IPS DF 6.9 (cell line): ENCODE measurements around the gene DLGAP1.

Source experiments
- DNase-seq: peaks from one replicate; pipeline ENCODE4 v3.0.0-alpha.2; 2013; ENCODE audit warnings: low read depth, low spot score
- H3K27ac ChIP-seq: one replicate; pipeline ENCODE4 v1.5.1; 2013; ENCODE audit warnings: low read length, control low read depth
- H3K27me3 ChIP-seq: 2 replicates; pipeline ENCODE4 v1.6.1; 2013; ENCODE audit warnings: mild to moderate bottlenecking, low read length; ENCODE audit not compliant: control insufficient read depth, insufficient read depth
- H3K36me3 ChIP-seq: 2 replicates; pipeline ENCODE4 v1.6.1; 2013; ENCODE audit warnings: low read length; ENCODE audit not compliant: control insufficient read depth, insufficient read depth
- H3K4me1 ChIP-seq: 2 replicates; pipeline ENCODE4 v1.6.1; 2013; ENCODE audit warnings: low read length; ENCODE audit not compliant: control insufficient read depth, insufficient read depth
- H3K4me3 ChIP-seq: 2 replicates; pipeline ENCODE4 v1.5.1; 2013; ENCODE audit warnings: mild to moderate bottlenecking, low read length
- H3K9me3 ChIP-seq: 2 replicates; pipeline ENCODE4 v1.6.1; 2013; ENCODE audit warnings: low read length, inconsistent platforms; ENCODE audit not compliant: control insufficient read depth, insufficient read depth
- WGBS: extraction: QIAGEN DNeasy Blood & Tissue Kit; methylation state at CpG from one replicate; pipeline ENCODE4 v1.1.7; 2013; ENCODE audit warnings: mixed read lengths, missing lambda C conversion rate; ENCODE audit not compliant: insufficient read length, insufficient coverage; 5-methylcytosine and 5-hydroxymethylcytosine counted together

DLGAP1 gene

DNA sequence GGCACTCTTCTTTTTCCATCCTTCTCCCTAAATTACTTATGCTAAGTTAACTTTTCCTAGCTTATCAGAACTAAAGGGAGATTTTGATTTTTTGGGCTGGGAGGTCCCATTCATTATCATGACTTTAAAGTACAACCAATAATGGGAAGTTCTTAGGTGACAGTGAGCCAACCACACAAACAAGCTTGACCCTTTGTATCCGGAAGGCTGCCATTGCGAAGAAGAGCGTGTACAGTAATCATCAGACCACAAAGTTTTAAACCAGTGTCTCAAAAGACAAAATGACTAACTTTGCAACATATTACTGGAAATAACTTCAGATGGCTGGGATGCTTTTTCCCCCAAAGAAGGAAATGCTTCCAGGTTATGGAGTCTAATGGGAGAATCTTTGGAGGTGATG lies 707.0 kb downstream of the DLGAP1 start:
- Histone ChIP-seq H3K9me3 (no peaks in the 10 kb centered on the region), H3K27ac (no peak overlapping the region), H3K27me3 (no peaks in the 10 kb centered on the region), H3K4me1 (no peaks in the 10 kb centered on the region), H3K36me3 (no peaks in the 10 kb centered on the region), H3K4me3 (no peak overlapping the region)
- DNase-seq, result no peak
- no CpG with 5 or more reads among the region's 3 CpGs for WGBS

DNA sequence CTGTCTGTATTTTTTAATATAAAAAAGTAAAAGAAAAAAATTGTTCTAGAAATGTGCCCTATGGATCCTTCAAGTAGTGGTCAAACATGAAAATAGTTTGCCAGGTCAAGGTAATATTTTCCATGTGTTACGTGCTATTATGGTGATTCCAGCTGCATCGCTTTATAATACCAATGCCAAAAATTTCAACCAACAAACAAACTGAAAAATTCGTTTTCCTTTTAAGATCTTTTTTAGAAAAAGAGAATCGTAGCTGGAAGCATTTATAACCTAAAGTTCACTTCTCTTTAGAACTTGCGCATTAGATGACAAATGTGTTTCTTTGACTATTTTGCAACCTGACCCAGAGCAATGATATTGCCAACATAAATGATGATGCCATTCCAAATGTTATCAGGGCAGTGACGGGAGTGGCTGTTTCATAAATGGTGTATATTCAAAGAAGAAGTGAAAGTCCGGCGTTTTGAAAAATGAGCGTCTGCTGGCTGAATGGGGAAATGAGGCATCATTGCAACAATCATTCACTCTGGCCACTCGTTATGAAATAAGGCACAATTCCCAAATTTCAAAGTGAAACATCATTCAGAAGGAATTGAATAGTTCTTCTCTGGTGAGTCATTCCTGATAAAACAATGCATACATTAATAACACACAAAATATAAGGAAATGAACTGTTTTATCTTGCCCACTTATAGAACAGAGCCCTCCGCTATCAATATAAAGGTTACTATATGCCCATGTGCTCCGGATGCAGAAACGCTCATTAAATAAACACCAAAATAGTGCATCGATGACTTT lies 707.7 kb downstream of the DLGAP1 start:
- WGBS, result no CpG with 5 or more reads among the region's 14 CpGs
- no peak overlapping the region for H3K27ac ChIP-seq
- H3K9me3 ChIP-seq, result no peaks in the 10 kb centered on the region
- DNase-seq, result no peak
- H3K36me3 ChIP-seq, result no peaks in the 10 kb centered on the region
- H3K4me1 ChIP-seq, result no peaks in the 10 kb centered on the region
- no peaks in the 10 kb centered on the region for H3K27me3 ChIP-seq
- H3K4me3 ChIP-seq, result no peak overlapping the region

DNA sequence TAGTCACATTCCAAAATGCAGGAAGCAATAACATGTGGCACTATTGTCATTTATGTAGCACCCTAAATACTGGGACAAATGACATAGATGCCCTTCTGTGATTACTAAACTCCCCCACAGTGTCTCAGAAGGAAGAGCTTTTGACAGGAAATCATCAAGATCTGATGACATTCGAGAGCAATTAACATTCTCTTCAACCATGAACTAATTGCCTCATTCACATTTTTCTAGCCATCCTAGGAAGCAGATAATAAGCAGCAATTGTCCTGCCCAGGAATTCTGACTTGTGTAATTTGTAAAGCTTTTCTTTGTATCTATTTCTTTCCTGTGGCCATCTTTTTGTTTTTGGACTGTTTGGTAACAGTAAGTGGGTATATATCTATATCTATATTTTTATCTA lies 712.6 kb downstream of the DLGAP1 start:
- H3K4me3 ChIP-seq, result no peak overlapping the region
- no peaks in the 10 kb centered on the region for H3K36me3 ChIP-seq
- no peak for DNase-seq
- no peaks in the 10 kb centered on the region for H3K27me3 ChIP-seq
- no peaks in the 10 kb centered on the region; the same call in 1 of the 2 replicates for H3K9me3 ChIP-seq
- no peak overlapping the region for H3K27ac ChIP-seq
- no CpG with 5 or more reads among the region's 1 CpG for WGBS
- H3K4me1 ChIP-seq, result no peaks in the 10 kb centered on the region

DNA sequence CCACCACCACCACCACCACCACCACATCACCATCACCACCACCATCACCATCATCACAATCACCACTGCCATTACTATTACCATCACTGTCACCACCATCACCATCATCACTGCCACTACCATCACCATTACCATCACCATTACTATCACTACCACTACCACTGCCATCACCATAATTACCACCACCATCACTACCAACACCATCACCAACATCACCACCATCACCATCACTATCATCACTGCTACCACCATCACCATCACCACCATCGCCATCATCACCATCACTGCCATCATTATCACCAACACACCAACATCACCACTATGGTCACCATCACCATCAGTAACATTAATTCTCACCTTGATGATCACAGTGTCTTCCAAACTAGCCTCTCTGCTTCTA lies 713.8 kb downstream of the DLGAP1 start:
- WGBS, result no CpG with 5 or more reads among the region's 1 CpG
- Histone ChIP-seq H3K27ac (no peak overlapping the region), H3K36me3 (no peaks in the 10 kb centered on the region), H3K4me3 (no peak overlapping the region), H3K27me3 (no peaks in the 10 kb centered on the region), H3K9me3 (no peaks in the 10 kb centered on the region; the same call in 1 of the 2 replicates), H3K4me1 (no peaks in the 10 kb centered on the region)
- DNase-seq, result no peak

DNA sequence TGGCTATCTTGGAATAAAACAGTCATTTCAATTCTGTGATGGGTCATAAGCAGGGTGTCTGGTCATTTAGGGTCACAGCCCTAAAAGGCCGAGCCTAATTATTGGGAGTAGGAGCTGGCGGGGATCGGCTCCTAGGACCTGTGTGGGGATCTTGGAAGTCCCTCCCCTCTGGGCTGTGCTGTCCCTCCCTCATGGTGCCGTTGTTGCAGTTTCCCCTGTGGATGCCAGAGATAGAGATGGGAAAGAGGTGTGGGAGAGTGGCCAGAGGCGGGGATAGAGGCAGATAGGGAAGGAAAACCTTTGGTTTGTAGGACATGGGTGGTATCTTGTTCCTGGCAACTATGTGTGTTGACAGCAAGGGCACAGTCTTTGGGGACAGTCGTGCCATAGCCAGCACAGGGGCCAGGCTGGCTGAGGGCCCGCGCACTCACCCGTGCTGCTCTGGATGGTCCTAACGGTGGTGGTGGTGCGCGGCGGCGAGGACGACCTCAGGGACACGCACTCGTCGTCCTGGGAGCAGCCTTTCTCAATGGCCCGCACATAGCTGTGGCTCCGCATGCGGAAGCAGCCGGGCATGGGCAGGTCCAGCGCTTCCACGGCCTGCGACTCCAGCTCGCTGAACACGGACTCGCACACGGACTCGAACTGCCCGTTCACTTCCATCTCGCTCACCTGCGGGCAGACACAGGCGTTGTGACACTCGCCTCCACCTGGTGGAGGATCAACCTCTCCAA lies 726.2 kb downstream of the DLGAP1 start:
- WGBS, result no CpG with 5 or more reads among the region's 35 CpGs
- Histone ChIP-seq H3K4me1 (no peaks in the 10 kb centered on the region), H3K36me3 (no peaks in the 10 kb centered on the region), H3K27me3 (no peaks in the 10 kb centered on the region), H3K27ac (no peak overlapping the region), H3K9me3 (no peaks in the 10 kb centered on the region), H3K4me3 (no peak overlapping the region)
- DNase-seq, result no peak

DNA sequence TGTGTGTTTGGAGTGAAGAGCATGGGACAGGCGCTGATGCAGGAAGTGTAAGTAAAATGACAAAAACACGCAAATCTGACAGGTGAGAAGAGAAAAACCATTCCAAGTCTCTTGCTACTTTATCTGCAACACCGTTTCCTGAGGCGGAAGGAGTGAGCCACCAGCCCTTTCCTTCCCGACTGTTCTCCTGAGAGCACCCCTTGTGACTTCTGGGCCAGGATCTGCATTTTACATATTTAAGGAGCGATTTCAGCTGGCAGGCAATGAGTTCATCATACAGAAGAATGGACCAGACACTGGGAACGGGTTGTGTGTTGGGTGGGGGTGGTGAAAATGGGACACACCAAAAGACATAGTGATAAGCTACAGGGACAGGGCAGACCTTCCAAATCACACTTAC lies 727.8 kb downstream of the DLGAP1 start:
- H3K36me3 ChIP-seq, result no peaks in the 10 kb centered on the region
- H3K4me3 ChIP-seq, result no peak overlapping the region
- no peak for DNase-seq
- no peaks in the 10 kb centered on the region for H3K9me3 ChIP-seq
- no CpG with 5 or more reads among the region's 7 CpGs for WGBS
- no peaks in the 10 kb centered on the region for H3K27me3 ChIP-seq
- no peaks in the 10 kb centered on the region for H3K4me1 ChIP-seq
- no peak overlapping the region for H3K27ac ChIP-seq

DNA sequence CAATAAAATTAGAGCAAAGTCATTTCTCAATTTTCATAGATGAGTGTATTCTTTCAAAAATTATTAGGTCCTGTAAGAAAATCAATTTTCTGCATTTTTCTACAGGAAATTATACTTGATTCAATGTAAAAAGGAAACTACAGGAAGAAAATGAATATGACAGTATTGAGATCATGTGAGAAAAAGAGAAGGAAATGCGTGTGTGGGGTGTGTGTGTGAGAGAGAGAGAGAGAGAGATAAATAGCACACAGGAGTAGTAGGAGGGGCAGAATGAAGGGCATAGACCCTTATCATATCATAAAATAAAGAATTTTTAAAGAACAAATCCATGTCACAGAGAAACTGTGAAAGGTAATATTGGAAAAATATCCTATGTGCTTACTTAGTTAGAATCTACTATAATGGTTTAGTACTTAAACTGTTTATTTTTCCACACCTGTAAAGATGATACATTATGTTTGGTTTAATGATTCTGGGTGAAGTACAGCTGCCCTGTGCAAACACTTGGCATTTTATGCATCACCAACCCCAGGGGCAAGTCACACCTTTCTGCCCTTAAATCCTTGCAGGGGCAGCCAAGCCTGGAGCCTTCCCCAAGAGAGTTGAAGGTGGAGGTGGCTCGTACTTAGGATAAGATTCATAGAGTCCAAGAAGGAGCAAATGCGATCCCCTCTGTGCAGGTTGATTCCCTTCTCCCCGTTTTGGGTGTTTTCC lies 728.7 kb downstream of the DLGAP1 start:
- no peak for DNase-seq
- H3K27ac ChIP-seq, result no peak overlapping the region
- H3K4me1 ChIP-seq, result no peaks in the 10 kb centered on the region
- no peaks in the 10 kb centered on the region for H3K36me3 ChIP-seq
- no peaks in the 10 kb centered on the region for H3K9me3 ChIP-seq
- 100% methylated on average over 1 of the region's 4 CpGs for WGBS
- H3K27me3 ChIP-seq, result no peaks in the 10 kb centered on the region
- H3K4me3 ChIP-seq, result no peak overlapping the region

DNA sequence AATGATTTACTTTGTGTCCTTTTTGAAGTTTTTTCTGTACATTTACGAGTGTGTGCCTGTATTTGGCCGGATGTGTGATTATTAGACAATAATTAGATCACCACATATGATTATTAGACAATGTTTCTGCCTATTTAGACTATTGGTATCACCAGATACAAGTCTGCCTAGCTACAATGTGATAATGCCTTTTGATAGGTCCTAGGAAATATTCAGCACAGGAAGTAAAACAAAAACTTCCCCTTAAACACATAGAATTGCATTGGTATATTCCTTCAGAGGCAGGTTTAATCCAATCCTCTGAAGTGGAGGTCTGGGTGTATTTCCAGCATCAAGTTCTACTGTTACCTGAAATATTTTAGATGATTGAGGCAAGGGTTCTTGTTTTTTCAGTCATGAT lies 730.0 kb downstream of the DLGAP1 start:
- WGBS, result no CpG with 5 or more reads among the region's 2 CpGs
- no peak overlapping the region for H3K4me3 ChIP-seq
- no peaks in the 10 kb centered on the region for H3K9me3 ChIP-seq
- no peaks in the 10 kb centered on the region for H3K36me3 ChIP-seq
- no peak overlapping the region for H3K27ac ChIP-seq
- H3K27me3 ChIP-seq, result no peaks in the 10 kb centered on the region
- H3K4me1 ChIP-seq, result peaks cover 2% of the 10 kb centered on the region; the same call in 1 of the 2 replicates
- DNase-seq, result no peak

DNA sequence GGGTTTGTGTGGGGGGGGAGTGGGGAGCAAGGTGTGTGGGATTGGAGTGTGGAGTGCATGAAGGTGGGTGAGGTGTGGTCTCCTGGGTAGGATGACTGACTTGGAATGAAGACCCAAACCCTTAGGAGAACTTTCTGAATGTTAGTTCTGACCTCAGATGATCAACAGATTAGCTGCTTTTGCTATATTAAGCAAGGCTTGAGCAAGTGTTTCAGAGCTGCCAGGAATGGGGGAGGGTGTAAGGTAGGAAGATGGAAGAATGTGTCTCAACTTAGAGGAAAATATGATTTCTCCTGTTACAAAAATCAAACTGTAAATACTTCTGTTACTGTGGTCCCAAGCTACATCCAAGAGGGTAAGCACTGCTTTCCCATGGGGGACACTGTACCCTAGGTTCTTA lies 731.6 kb downstream of the DLGAP1 start:
- Histone ChIP-seq H3K36me3 (no peaks in the 10 kb centered on the region), H3K9me3 (no peaks in the 10 kb centered on the region), H3K4me3 (no peak overlapping the region), H3K27ac (no peak overlapping the region), H3K4me1 (peaks cover 2% of the 10 kb centered on the region; the same call in 1 of the 2 replicates), H3K27me3 (no peaks in the 10 kb centered on the region)
- no peak for DNase-seq

DNA sequence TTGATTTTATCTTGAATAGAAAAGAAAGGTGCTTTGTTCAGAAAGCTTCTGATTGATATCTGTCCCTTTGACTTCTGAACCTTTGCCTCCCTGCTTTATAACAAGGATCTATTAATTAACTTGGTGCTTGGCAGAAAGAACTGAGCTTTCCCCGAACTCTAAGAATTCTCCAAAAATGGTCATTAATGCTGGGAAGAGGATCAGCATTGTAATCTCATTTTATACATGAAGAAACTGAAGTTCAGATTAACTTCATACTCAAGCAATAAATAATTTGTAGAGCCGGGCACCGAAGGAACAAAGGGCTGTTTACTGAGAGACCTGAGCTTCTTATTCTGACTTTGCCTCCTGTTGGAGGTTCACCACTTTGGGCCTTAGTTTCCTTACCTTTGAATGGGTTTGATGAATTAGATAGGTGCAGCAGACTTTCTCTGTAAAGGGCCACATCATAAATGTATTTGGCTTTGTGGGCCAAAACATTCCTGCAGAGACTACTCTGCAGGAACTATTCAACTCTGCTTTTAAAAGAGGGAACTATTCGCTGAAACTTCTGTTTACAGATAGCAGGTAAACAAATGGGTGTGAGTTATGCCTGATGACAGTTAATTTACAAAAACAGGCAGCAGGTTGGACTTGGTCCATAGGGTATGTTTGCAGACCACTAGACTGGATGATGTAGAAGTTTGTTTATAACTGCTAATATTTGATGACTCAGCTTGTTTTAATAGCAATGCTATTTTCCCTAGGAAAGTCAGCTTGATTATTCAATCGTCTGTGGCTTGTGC lies 732.3 kb downstream of the DLGAP1 start:
- Histone ChIP-seq H3K36me3 (no peaks in the 10 kb centered on the region), H3K9me3 (no peaks in the 10 kb centered on the region), H3K27me3 (no peaks in the 10 kb centered on the region), H3K4me3 (no peak overlapping the region), H3K27ac (no peak overlapping the region), H3K4me1 (peaks cover 2% of the 10 kb centered on the region; the same call in 1 of the 2 replicates)
- WGBS, result no CpG with 5 or more reads among the region's 5 CpGs
- DNase-seq, result no peak
